NB4 (cell line): Measurements from ENCODE around the gene DUOX1.

ENCODE experiments used
- DNase-seq: peaks from one replicate; pipeline ENCODE4 v3.0.0; 2010; ENCODE audit warnings: low read depth
- H3K4me3 ChIP-seq: one replicate; pipeline ENCODE4 v1.5.1; 2011; ENCODE audit warnings: mild to moderate bottlenecking, low read depth, low read length, moderate library complexity
- CTCF ChIP-seq: IDR thresholded peaks from one replicate; pipeline ENCODE4 v1.5.1; 2012; ENCODE audit warnings: low read depth, low read length
- MYC ChIP-seq: IDR thresholded peaks from 2 replicates; pipeline ENCODE4 v1.6.1; 2011; ENCODE audit warnings: low read depth, low read length
- POLR2A ChIP-seq: IDR thresholded peaks from 2 replicates; pipeline ENCODE4 v1.6.1; 2011; ENCODE audit warnings: mild to moderate bottlenecking; ENCODE audit not compliant: insufficient read length; ENCODE audit errors: extremely low read depth
- TF ChIP-seq, protein P1 (sequence below): IDR thresholded peaks from 2 replicates; pipeline ENCODE4 v1.6.1; 2011; ENCODE audit warnings: low read depth, low read length

DUOX1 gene

DNA sequence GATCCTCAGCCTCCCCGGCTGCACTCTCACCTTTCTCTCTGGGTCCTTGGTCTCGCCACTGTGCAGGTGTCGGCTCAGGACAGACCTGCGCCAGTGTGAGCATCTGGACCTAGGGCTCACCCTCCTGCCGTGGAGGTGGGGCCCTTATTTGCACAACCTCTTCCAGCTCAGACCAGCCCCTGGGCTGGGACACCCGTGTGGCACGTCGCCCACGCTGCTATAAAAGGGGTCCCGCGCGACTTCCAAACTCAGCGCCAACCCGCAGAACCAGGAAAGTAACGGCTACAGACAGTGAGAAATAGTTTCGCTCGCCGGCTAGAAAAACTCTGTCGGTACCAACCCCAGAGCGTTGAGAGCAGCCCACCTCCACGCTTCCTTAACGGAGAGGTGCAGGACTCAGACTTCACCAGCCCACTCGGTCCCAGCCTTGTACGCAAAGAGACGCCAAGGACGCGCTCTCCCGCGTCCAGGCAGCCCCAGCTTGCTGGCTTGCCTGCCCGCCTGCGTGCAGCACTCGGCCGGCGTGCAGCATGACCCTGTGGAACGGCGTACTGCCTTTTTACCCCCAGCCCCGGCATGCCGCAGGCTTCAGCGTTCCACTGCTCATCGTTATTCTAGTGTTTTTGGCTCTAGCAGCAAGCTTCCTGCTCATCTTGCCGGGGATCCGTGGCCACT is 15.6 kb upstream of the DUOX1 start, which contains the start of the genes DUOX2 and DUOXA2:
Gene DUOX2 (minus strand): TSS at position 97 of the 675 bp plus-strand sequence. CDS start 761 bp downstream, outside the sequence.
Gene DUOXA2 (plus strand): TSS at position 251 of the 675 bp plus-strand sequence. CDS start 280 bp downstream, at position 531.
- no peak for DNase-seq
- H3K4me3 ChIP-seq: no peak within 1 kb of the TSS
- TF ChIP-seq MYC: no peak
- no peak for TF ChIP-seq CTCF
- no peak for TF ChIP-seq POLR2A
- TF ChIP-seq, protein P1, sequence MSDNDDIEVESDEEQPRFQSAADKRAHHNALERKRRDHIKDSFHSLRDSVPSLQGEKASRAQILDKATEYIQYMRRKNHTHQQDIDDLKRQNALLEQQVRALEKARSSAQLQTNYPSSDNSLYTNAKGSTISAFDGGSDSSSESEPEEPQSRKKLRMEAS: no peak

GRCh38 chr15:45114751-45115085 is 15.1 kb upstream of the DUOX1 start:
- no peak for TF ChIP-seq POLR2A
- TF ChIP-seq CTCF: no peak
- TF ChIP-seq MYC: no peak
- TF ChIP-seq, protein P1: no peak
- no peak overlapping the region for H3K4me3 ChIP-seq
- DNase-seq: no peak

DNA sequence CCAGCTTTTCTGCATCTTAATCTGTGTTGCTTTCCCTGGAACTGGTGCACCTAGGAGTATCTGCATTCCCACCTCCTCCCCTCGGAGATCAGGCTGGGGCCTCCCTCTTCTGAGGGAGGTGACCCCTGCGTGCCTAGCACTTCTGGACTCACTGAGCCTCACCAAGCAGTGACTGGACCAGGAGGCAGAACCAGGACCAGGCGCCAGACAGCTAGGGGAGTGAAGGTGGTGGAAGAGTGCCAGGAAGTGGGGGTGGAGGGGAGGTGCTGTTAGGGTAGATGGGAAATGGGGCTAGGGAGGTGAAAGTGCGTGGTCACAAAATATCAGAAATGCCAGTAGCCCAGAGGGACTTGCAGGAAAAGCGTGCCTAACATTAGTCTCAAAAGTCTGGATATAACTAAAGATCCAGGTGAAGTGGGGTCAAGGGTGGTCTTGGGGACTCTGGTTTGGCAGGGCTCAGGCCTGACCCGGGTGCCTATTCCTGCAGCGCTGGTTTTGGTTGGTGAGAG is 14.4 kb upstream of the DUOX1 start:
- TF ChIP-seq CTCF (no peak), MYC (no peak), POLR2A (no peak)
- TF ChIP-seq, protein P1: no peak
- H3K4me3 ChIP-seq: no peak overlapping the region

DNA sequence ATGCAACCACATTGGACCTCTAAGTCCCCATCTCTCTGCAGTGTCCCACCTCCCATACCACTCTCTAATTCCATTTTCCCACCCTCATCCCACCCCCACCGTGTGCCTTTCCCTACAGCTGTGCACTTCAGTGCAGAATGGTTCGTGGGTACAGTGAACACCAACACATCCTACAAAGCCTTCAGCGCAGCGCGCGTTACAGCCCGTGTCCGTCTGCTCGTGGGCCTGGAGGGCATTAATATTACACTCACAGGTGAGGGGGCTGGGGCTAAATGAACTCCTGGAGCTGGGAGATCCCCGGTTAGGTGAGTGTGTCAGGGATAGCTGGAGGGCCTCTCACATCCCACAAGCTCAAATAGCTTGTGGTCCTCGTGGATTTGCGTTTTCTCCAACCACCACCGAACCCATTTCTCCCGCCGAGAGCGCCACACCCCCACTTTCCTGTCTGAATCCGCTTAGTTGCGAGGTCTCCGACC is 13.8 kb upstream of the DUOX1 start:
- H3K4me3 ChIP-seq: no peak overlapping the region
- no peak for DNase-seq
- TF ChIP-seq, protein P1: no peak
- TF ChIP-seq MYC: no peak
- no peak for TF ChIP-seq POLR2A
- TF ChIP-seq CTCF: no peak

More for the DNA sequence above, 14.4 kb upstream of the DUOX1 start:
- no peak for DNase-seq

- TF ChIP-seq POLR2A (no peak), MYC (no peak), CTCF (no peak)
- TF ChIP-seq, protein P1: no peak
- DNase-seq: no peak
- H3K4me3 ChIP-seq: no peak overlapping the region
Measured at GRCh38 chr15:45116482-45117307, 13.1 kb upstream of the DUOX1 start.
